HEK293T (cell line): ENCODE results near the gene KRT84.

Experiments
- CTCF ChIA-PET: fragments of 350-600 bp; formaldehyde crosslinking; extraction: SDS; loops from one replicate; lab custom pipeline; 2021; ENCODE audit warnings: antibody characterized with exemption, inconsistent platforms; lab: Yijun Ruan, JAX
- POLR2A ChIA-PET: fragments of 350-600 bp; formaldehyde crosslinking; extraction: SDS; loops from one replicate; lab custom pipeline; 2020; ENCODE audit warnings: antibody characterized with exemption, inconsistent platforms; lab: Yijun Ruan, JAX
- DNase-seq: peaks from one replicate; pipeline ENCODE4 v3.0.0; 2012; ENCODE audit warnings: mixed read lengths; ENCODE audit errors: extremely low spot score
- ARNT ChIP-seq: fragments of 450-650 bp; IDR thresholded peaks from 2 replicates; pipeline ENCODE4 v1.6.1; 2017; ENCODE audit warnings: mild to moderate bottlenecking
- BHLHE40 ChIP-seq: fragments of 450-650 bp; IDR thresholded peaks from 2 replicates; pipeline ENCODE4 v1.6.1; 2016; ENCODE audit warnings: mild to moderate bottlenecking, moderate library complexity, borderline replicate concordance
- CTBP1 ChIP-seq: fragments of 450-650 bp; IDR thresholded peaks from 2 replicates; pipeline ENCODE4 v1.6.1; 2016; ENCODE audit warnings: borderline replicate concordance
- ELF4 ChIP-seq: fragments of 450-650 bp; IDR thresholded peaks from 2 replicates; pipeline ENCODE4 v1.6.1; 2017; ENCODE audit warnings: antibody characterized with exemption
- FOXA1 ChIP-seq: fragments of 450-650 bp; IDR thresholded peaks from 2 replicates; pipeline ENCODE4 v1.6.1; 2016; ENCODE audit warnings: mild to moderate bottlenecking
- FOXK2 ChIP-seq: fragments of 450-650 bp; IDR thresholded peaks from 2 replicates; pipeline ENCODE4 v1.6.1; 2016; ENCODE audit warnings: mild to moderate bottlenecking
- FOXM1 ChIP-seq: fragments of 450-650 bp; IDR thresholded peaks from 2 replicates; pipeline ENCODE4 v1.6.1; 2017; ENCODE audit warnings: mild to moderate bottlenecking, borderline replicate concordance
- HDGF ChIP-seq: fragments of 450-650 bp; IDR thresholded peaks from 2 replicates; pipeline ENCODE4 v1.6.1; 2017; ENCODE audit warnings: antibody characterized with exemption, borderline replicate concordance
- L3MBTL2 ChIP-seq: fragments of 450-650 bp; conservative IDR thresholded peaks from 2 replicates; pipeline ENCODE4 v1.6.1; 2016; ENCODE audit warnings: mild to moderate bottlenecking
- LEF1 ChIP-seq: fragments of 450-650 bp; IDR thresholded peaks from 2 replicates; pipeline ENCODE4 v1.6.1; 2017; ENCODE audit warnings: mild to moderate bottlenecking, borderline replicate concordance
- NFRKB ChIP-seq: fragments of 450-650 bp; IDR thresholded peaks from 2 replicates; pipeline ENCODE4 v1.6.1; 2016; ENCODE audit warnings: mild to moderate bottlenecking, moderate library complexity
- PKNOX1 ChIP-seq: fragments of 450-650 bp; IDR thresholded peaks from 2 replicates; pipeline ENCODE4 v1.6.1; 2016
- SP1 ChIP-seq: fragments of 450-650 bp; IDR thresholded peaks from 2 replicates; pipeline ENCODE4 v1.6.1; 2017
- SUZ12 ChIP-seq: fragments of 450-650 bp; IDR thresholded peaks from 2 replicates; pipeline ENCODE4 v1.6.1; 2016; ENCODE audit warnings: mild to moderate bottlenecking
- TARDBP ChIP-seq: fragments of 450-650 bp; IDR thresholded peaks from 2 replicates; pipeline ENCODE4 v1.6.1; 2016
- ZNF384 ChIP-seq: fragments of 450-650 bp; IDR thresholded peaks from 2 replicates; pipeline ENCODE4 v1.6.1; 2016

Gene KRT84

GRCh38 chr12:52432559-52433207, 47.2 kb upstream of the KRT84 start:
- DNase-seq: no peak
- POLR2A ChIA-PET: no interaction called here
- TF ChIP-seq SUZ12: no peak
- no peak for TF ChIP-seq ARNT
- TF ChIP-seq PKNOX1: no peak
- no peak for TF ChIP-seq L3MBTL2
- no peak for TF ChIP-seq HDGF
- TF ChIP-seq FOXA1: no peak
- TF ChIP-seq CTBP1: no peak
- TF ChIP-seq SP1: no peak
- no peak for TF ChIP-seq NFRKB
- TF ChIP-seq FOXM1: no peak
- no peak for TF ChIP-seq FOXK2
- TF ChIP-seq BHLHE40: no peak
- no peak for TF ChIP-seq ZNF384
- no peak for TF ChIP-seq ELF4
- CTCF ChIA-PET: no interaction called here

GRCh38 chr12:52428121-52428520, 42.7 kb upstream of the KRT84 start:
- no peak for DNase-seq
- ChIA-PET POLR2A (no interaction called here), CTCF (no interaction called here)
- no peak for TF ChIP-seq ZNF384
- no peak for TF ChIP-seq L3MBTL2
- TF ChIP-seq FOXM1: no peak
- TF ChIP-seq PKNOX1: no peak
- no peak for TF ChIP-seq SUZ12
- TF ChIP-seq SP1: no peak
- no peak for TF ChIP-seq ARNT
- TF ChIP-seq LEF1: no peak
- no peak for TF ChIP-seq ELF4
- TF ChIP-seq FOXK2: no peak
- no peak for TF ChIP-seq NFRKB
- no peak for TF ChIP-seq FOXA1
- TF ChIP-seq BHLHE40: no peak
- no peak for TF ChIP-seq TARDBP
- no peak for TF ChIP-seq CTBP1
- TF ChIP-seq HDGF: no peak

GRCh38 chr12:52427083-52427482, 41.6 kb upstream of the KRT84 start:
- TF ChIP-seq SUZ12: no peak
- TF ChIP-seq ZNF384: no peak
- no peak for TF ChIP-seq FOXK2
- TF ChIP-seq ELF4: no peak
- ChIA-PET POLR2A (no interaction called here), CTCF (interaction anchor here (0.5 kb wide), 1 partner anchor 194 kb away, joined by 5 read pairs; no protein-coding TSS in a partner anchor)
- DNase-seq: no peak

- ChIA-PET POLR2A (no interaction called here), CTCF (no interaction called here)
- TF ChIP-seq FOXA1 (no peak), LEF1 (no peak), HDGF (no peak), ARNT (no peak), TARDBP (no peak), SUZ12 (no peak), L3MBTL2 (no peak)
- DNase-seq: no peak
Measured at GRCh38 chr12:52426034-52426433, 40.6 kb upstream of the KRT84 start.

GRCh38 chr12:52425466-52425865, 40.0 kb upstream of the KRT84 start:
- POLR2A ChIA-PET: no interaction called here
- no peak for DNase-seq
- CTCF ChIA-PET: no interaction called here
- TF ChIP-seq FOXA1 (no peak), BHLHE40 (no peak), CTBP1 (no peak), L3MBTL2 (no peak), NFRKB (no peak), SUZ12 (no peak), PKNOX1 (no peak), FOXM1 (no peak)

GRCh38 chr12:52423661-52424500, 38.4 kb upstream of the KRT84 start:
- no peak for DNase-seq
- TF ChIP-seq FOXM1 (no peak), HDGF (no peak), FOXK2 (no peak), ZNF384 (no peak), PKNOX1 (no peak), SP1 (no peak), CTBP1 (no peak), FOXA1 (no peak), TARDBP (no peak), SUZ12 (no peak), LEF1 (no peak), NFRKB (no peak), ELF4 (no peak), BHLHE40 (no peak), L3MBTL2 (no peak), ARNT (no peak)
- ChIA-PET POLR2A (no interaction called here), CTCF (no interaction called here)
